ENCODE results near the gene FIBP. TPM values are rescaled to one million over a fixed set of nuclear protein-coding genes. Genes with fewer than 3 reads are reported as not detected.

Gene FIBP
- total and polyA plus RNA-seq, 2 of the 8 experiments (the other 6 are each of a cell fraction or from before 2014, with no cell fraction given), result 74.3 to 173 TPM

DNA sequence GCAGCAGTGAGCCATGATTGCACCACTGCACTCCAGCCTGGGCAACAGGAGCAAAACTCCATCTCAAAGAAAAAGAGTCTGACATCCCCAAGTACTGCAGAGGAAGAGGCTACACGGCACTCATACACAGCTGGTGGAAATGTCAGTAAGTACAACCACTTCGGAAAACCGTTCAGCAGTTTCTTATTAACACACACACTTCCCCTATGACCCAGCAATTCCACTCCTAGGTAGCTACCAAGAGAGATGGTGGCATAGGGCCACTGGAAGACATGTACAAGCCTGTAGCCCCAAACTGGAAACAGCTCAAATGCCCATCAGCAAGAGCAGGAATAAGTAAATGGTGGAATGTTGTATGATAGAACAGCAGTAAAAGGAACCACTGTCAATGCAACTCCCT is 34.3 kb upstream of the FIBP start (continued):
- TF ChIP-seq CHD7 (IDR thresholded peaks at IDR 0.05; ENCODE audit: insufficient replicate concordance, low read length) (no peak), NRF1 (IDR thresholded peaks at IDR 0.05; ENCODE audit: low read depth, low read length) (no peak), CHD2 (IDR thresholded peaks at IDR 0.05; ENCODE audit: low read length) (no peak), KDM4A (IDR thresholded peaks at IDR 0.05; ENCODE audit: low read depth, low read length, severe bottlenecking) (no peak), MAFK (IDR thresholded peaks at IDR 0.05; ENCODE audit: low read depth, low read length) (no peak), RAD21 (IDR thresholded peaks at IDR 0.05 in 1 of 2, conservative IDR thresholded peaks at IDR 0.05 in 1 of 2; ENCODE audit: low read depth in 2 of 2, low read length in 2 of 2) (no peak), SRF (IDR thresholded peaks at IDR 0.05; ENCODE audit: low read depth, low read length) (no peak)
- TF ChIP-seq, protein P1, sequence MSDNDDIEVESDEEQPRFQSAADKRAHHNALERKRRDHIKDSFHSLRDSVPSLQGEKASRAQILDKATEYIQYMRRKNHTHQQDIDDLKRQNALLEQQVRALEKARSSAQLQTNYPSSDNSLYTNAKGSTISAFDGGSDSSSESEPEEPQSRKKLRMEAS (IDR thresholded peaks at IDR 0.05), result no peak
- TF ChIP-seq, protein P2, sequence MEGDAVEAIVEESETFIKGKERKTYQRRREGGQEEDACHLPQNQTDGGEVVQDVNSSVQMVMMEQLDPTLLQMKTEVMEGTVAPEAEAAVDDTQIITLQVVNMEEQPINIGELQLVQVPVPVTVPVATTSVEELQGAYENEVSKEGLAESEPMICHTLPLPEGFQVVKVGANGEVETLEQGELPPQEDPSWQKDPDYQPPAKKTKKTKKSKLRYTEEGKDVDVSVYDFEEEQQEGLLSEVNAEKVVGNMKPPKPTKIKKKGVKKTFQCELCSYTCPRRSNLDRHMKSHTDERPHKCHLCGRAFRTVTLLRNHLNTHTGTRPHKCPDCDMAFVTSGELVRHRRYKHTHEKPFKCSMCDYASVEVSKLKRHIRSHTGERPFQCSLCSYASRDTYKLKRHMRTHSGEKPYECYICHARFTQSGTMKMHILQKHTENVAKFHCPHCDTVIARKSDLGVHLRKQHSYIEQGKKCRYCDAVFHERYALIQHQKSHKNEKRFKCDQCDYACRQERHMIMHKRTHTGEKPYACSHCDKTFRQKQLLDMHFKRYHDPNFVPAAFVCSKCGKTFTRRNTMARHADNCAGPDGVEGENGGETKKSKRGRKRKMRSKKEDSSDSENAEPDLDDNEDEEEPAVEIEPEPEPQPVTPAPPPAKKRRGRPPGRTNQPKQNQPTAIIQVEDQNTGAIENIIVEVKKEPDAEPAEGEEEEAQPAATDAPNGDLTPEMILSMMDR (IDR thresholded peaks at IDR 0.05; ENCODE audit: control extremely low read depth in 1 of 3, insufficient read depth in 1 of 3, low read depth in 1 of 3, low read length in 3 of 3), result no peak
